Measurements from ENCODE around the gene NRG3. TPM values are rescaled to one million over a fixed set of nuclear protein-coding genes. Genes with fewer than 3 reads are reported as not detected.

NRG3 gene
- total and polyA plus RNA-seq, 2 of the 8 experiments (the other 6 are each of a cell fraction or from before 2014, with no cell fraction given) = 4.2 to 5.0 TPM

DNA sequence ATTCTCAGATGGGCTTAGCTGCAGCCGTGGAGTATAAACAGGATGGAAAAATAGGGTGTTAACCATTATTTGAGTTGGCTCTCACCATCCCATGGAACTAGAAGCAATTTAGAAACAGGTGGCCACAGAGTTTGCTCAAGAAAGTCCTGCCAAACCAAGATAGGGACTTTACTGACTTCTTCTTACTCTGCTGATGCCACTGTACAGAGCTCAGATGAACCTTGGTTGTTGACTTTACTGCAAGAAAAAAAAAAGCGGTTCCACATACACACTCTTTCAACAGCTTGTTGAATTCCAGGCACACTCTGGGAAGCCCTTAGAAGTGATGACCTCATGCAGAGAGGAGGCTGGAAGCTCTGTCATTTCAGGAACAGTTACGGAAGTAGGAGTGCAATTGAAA, 753.4 kb downstream of the NRG3 start:
- no peak for FAIRE-seq
- WGBS, 2 experiments (ENCODE audit: extremely low coverage in 1 of 2, insufficient coverage in 1 of 2, insufficient read length in 1 of 2, insufficient replicate concordance in 2 of 2, low coverage in 1 of 2, low lambda C conversion rate in 2 of 2, missing lambda C conversion rate in 1 of 2) = 66% methylated on average over 3 of the region's 3 CpGs; no CpG with 5 or more reads in 1 of the 2 experiments
- Histone ChIP-seq H3K14ac (ENCODE audit: insufficient read length) (no peak overlapping the region), H3K9ac (replicated peaks in 1 of 4; ENCODE audit: extremely low read depth in 1 of 4, low read depth in 3 of 4, low read length in 3 of 4) (no peak overlapping the region), H2BK15ac (ENCODE audit: low read length) (no peak overlapping the region), H3K4me2 (ENCODE audit: insufficient read depth in 1 of 2, low read depth in 2 of 2, low read length in 2 of 2) (no peak overlapping the region), H3K23me2 (ENCODE audit: low read depth, low read length) (no peaks in the 10 kb centered on the region), H3K4ac (replicated peaks; ENCODE audit: insufficient read length, low read depth, low read length) (no peak overlapping the region), H3K79me1 (ENCODE audit: low read depth, low read length) (no peaks in the 10 kb centered on the region), H4K20me1 (replicated peaks in 1 of 2; ENCODE audit: control insufficient read depth in 1 of 2, insufficient read depth in 2 of 2, low read length in 2 of 2) (no peaks in the 10 kb centered on the region), H2BK12ac (ENCODE audit: low read depth, low read length) (no peak overlapping the region), H4K8ac (ENCODE audit: extremely low read depth, insufficient read depth, low read length) (no peak overlapping the region), H4K91ac (replicated peaks; ENCODE audit: insufficient read length, low read length) (no peak overlapping the region), H3K79me2 (ENCODE audit: control insufficient read depth in 1 of 2, insufficient read depth in 2 of 2, low read length in 2 of 2) (no peaks in the 10 kb centered on the region), H3K9me3 (ENCODE audit: insufficient read depth in 2 of 2, low read depth in 1 of 2, low read length in 1 of 2) (no peaks in the 10 kb centered on the region), H3K56ac (replicated peaks; ENCODE audit: insufficient read length, low read depth, low read length) (no peak overlapping the region), H3K27me3 (replicated peaks in 1 of 4; ENCODE audit: control insufficient read depth in 3 of 4, extremely low read depth in 1 of 4, insufficient read depth in 3 of 4, low read length in 3 of 4) (no peaks in the 10 kb centered on the region), H2BK5ac (ENCODE audit: low read depth, low read length) (no peak overlapping the region), H3K23ac (ENCODE audit: insufficient read length) (no peak overlapping the region), H3K4me3 (ENCODE audit: extremely low read depth in 1 of 4, insufficient read depth in 2 of 4, low read depth in 3 of 4, low read length in 4 of 4) (no peak overlapping the region), H4K5ac (ENCODE audit: insufficient read length, low read depth, low read length) (no peak overlapping the region), H3K18ac (ENCODE audit: extremely low read depth, low read length) (no peak overlapping the region), H3K27ac (ENCODE audit: low read depth, low read length) (no peak overlapping the region), H3K4me1 (replicated peaks in 1 of 4; ENCODE audit: control insufficient read depth in 3 of 4, insufficient read depth in 4 of 4, low read length in 3 of 4) (no peaks in the 10 kb centered on the region), H2BK120ac (replicated peaks; ENCODE audit: low read depth, low read length) (no peak overlapping the region), H3K36me3 (ENCODE audit: control insufficient read depth in 2 of 4, insufficient read depth in 4 of 4, low read length in 3 of 4) (no peaks in the 10 kb centered on the region), H2AFZ (ENCODE audit: low read length) (no peak overlapping the region), H2BK20ac (ENCODE audit: low read length) (no peak overlapping the region), H2AK5ac (ENCODE audit: low read depth, low read length) (no peak overlapping the region)
- TF ChIP-seq JUN (IDR thresholded peaks at IDR 0.05; ENCODE audit: low read depth, low read length) = no peak
- TF ChIP-seq TBP (IDR thresholded peaks at IDR 0.05; ENCODE audit: low read depth, low read length) = no peak
- no peak for TF ChIP-seq TEAD4 (IDR thresholded peaks at IDR 0.05; ENCODE audit: low read depth, low read length)
- TF ChIP-seq CEBPB (IDR thresholded peaks at IDR 0.05; ENCODE audit: low read depth, low read length) = no peak
- POLR2A ChIA-PET (ENCODE audit: partially characterized antibody) = interaction anchor here (0.5 kb wide), 1 partner anchor 29 kb away, joined by 3 read pairs; no protein-coding TSS in a partner anchor
- no peak for DNase-seq (ENCODE audit: low read depth in 1 of 2, low spot score in 2 of 2)
- CTCF ChIA-PET (ENCODE audit: partially characterized antibody) = no interaction called here
